Endothelial cell of umbilical vein (primary cell): Measurements from ENCODE around the gene H1-8.

Experiments
- CTCF ChIP-seq, 2 donors: IDR thresholded peaks; 1 replicate in 1 of 2; 2 replicates in 1 of 2; pipeline ENCODE4 v1.5.1; 2011; ENCODE audit warnings: low read length in 2 of 2, mild to moderate bottlenecking in 2 of 2, moderate library complexity in 2 of 2, control low read depth in 1 of 2, inconsistent platforms in 1 of 2, low read depth in 1 of 2; ENCODE audit not compliant: insufficient read depth in 1 of 2; ENCODE audit errors: extremely low read depth in 1 of 2
- EZH2 ChIP-seq: IDR thresholded peaks from 2 replicates; pipeline ENCODE4 v1.6.1; 2012; ENCODE audit warnings: borderline replicate concordance, low read depth, mild to moderate bottlenecking, moderate library complexity, low read length, inconsistent platforms; ENCODE audit not compliant: severe bottlenecking
- GATA2 ChIP-seq: IDR thresholded peaks from 2 replicates; pipeline ENCODE4 v1.7.0; 2011; ENCODE audit warnings: low read depth, mild to moderate bottlenecking, moderate library complexity, mixed read lengths, low read length; ENCODE audit not compliant: insufficient read length, insufficient read depth
- MAX ChIP-seq: IDR thresholded peaks from 2 replicates; pipeline ENCODE4 v1.6.1; 2011; ENCODE audit not compliant: insufficient read depth, insufficient read length

- no peak for TF ChIP-seq CTCF (IDR thresholded peaks at IDR 0.05; ENCODE audit: extremely low read depth in 1 of 2, insufficient read depth in 1 of 2, low read depth in 1 of 2, low read length in 2 of 2)
- TF ChIP-seq GATA2: no peak
- no peak for TF ChIP-seq EZH2
- no peak for TF ChIP-seq MAX
Measured at GRCh38 chr3:129501630-129502029, 41.3 kb upstream of the H1-8 start.
